Astrocyte (in vitro differentiated cells and primary cell): ENCODE data around the gene RPS6KB1.

Experiments used
- EZH2 ChIP-seq: IDR thresholded peaks from 2 replicates; pipeline ENCODE4 v1.6.1; 2012; ENCODE audit warnings: mild to moderate bottlenecking, low read length, inconsistent platforms; ENCODE audit not compliant: insufficient read depth
- TF ChIP-seq, protein P1 (sequence below): IDR thresholded peaks from 2 replicates; pipeline ENCODE4 v1.5.1; 2011; ENCODE audit warnings: low read depth, mild to moderate bottlenecking, inconsistent platforms, low read length, moderate library complexity; ENCODE audit not compliant: insufficient read depth

DNA sequence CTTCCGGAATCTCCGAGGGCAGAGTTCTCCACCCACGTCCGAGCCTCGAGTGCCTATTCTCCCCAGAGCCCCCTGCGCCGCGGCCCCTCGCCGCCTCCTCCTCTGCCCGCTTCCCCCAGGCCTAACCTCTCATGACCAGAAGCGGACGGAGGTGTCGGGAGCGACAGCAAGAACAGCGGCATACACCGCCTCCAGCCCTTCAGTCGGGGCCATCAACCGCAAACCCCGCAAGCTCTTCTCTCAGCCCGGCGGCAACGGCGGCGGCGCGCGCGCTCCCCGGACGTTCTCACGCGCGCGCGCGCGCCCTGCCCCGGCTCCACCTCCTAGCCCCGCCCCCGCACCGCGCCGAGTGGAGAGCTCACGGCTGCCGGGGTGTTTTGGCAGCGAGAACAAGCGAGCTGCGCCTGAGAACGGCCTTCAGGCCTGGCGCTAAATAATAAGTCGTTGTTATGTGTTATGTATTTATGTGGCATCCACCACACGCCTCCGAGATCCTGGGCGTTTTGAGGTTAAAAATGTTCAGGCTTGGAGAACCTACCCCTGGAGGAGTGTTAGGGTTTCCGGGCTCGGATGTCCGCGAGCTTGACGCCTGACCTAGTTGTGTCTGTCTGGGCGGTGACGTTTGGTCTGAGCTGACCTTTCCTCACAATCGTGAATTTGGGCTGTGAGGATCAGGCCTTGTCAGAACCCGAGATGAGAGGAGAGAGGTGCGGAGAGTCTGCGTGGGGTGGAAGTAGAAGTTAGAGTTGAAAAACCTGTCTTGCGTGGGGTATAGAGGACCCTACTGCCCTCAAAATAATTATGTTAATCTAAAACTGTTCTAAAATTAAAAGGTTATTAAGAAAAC is 71.8 kb downstream of the RPS6KB1 start, which contains the start of gene RNFT1:
- TF ChIP-seq, protein P1, sequence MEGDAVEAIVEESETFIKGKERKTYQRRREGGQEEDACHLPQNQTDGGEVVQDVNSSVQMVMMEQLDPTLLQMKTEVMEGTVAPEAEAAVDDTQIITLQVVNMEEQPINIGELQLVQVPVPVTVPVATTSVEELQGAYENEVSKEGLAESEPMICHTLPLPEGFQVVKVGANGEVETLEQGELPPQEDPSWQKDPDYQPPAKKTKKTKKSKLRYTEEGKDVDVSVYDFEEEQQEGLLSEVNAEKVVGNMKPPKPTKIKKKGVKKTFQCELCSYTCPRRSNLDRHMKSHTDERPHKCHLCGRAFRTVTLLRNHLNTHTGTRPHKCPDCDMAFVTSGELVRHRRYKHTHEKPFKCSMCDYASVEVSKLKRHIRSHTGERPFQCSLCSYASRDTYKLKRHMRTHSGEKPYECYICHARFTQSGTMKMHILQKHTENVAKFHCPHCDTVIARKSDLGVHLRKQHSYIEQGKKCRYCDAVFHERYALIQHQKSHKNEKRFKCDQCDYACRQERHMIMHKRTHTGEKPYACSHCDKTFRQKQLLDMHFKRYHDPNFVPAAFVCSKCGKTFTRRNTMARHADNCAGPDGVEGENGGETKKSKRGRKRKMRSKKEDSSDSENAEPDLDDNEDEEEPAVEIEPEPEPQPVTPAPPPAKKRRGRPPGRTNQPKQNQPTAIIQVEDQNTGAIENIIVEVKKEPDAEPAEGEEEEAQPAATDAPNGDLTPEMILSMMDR = no peak
- no peak for TF ChIP-seq EZH2
